Urinary bladder (tissue), 4 donors: ENCODE data around the gene PROX1. TPM values are rescaled to one million over a fixed set of nuclear protein-coding genes. Genes with fewer than 3 reads are reported as not detected.

Experiments used
- DNase-seq: peaks from one replicate; pipeline ENCODE4 v3.0.0-alpha.2; 2015; ENCODE audit errors: extremely low spot score
- H3K27ac ChIP-seq: one replicate; pipeline ENCODE4 v1.5.1; 2013; ENCODE audit warnings: low read depth, mild to moderate bottlenecking, moderate library complexity
- H3K36me3 ChIP-seq: one replicate; pipeline ENCODE4 v1.6.1; 2013; ENCODE audit warnings: mild to moderate bottlenecking, moderate library complexity; ENCODE audit not compliant: insufficient read depth
- H3K4me1 ChIP-seq: one replicate; pipeline ENCODE4 v1.6.1; 2013; ENCODE audit warnings: mild to moderate bottlenecking, moderate library complexity; ENCODE audit not compliant: insufficient read depth
- H3K4me3 ChIP-seq: one replicate; pipeline ENCODE4 v1.5.1; 2013; ENCODE audit warnings: low read depth, low read length
- WGBS: extraction: QIAGEN DNeasy Blood & Tissue Kit; methylation state at CpG from one replicate; pipeline ENCODE4 v1.1.7; 2013; 5-methylcytosine and 5-hydroxymethylcytosine counted together
- polyA plus RNA-seq: library from polyadenylated mRNA; stranded (reverse); fragments of 200-250 nt; gene quantifications from one replicate; pipeline ENCODE4 v1.2.3, GENCODE V29; 2013
- total RNA-seq: library from RNA; depleted of rRNA; stranded (reverse); fragments of >200 nt; gene quantifications from one replicate; pipeline ENCODE4 v1.2.3, GENCODE V29; 2014
- donor health status: healthy with polysubstance abuse.
- donor health status: healthy.

Gene PROX1
- total and polyA plus RNA-seq, 2 donors = 1.4 to 15.9 TPM

- Histone ChIP-seq H3K36me3 (no peaks in the 10 kb centered on the region), H3K27ac (no peak overlapping the region), H3K4me1 (no peaks in the 10 kb centered on the region), H3K4me3 (no peak overlapping the region)
- WGBS = 95% methylated on average over 1 of the region's 1 CpG
- DNase-seq = no peak
These were observed 22.4 kb downstream of the PROX1 start for GRCh38 chr1:214010197-214010573.

GRCh38 chr1:214010717-214011116, 22.9 kb downstream of the PROX1 start:
- DNase-seq = no peak
- Histone ChIP-seq H3K36me3 (no peaks in the 10 kb centered on the region), H3K4me1 (no peaks in the 10 kb centered on the region), H3K4me3 (no peak overlapping the region), H3K27ac (no peak overlapping the region)
- WGBS = 95% methylated on average over 2 of the region's 2 CpGs

- H3K27ac ChIP-seq = no peak overlapping the region
- no peaks in the 10 kb centered on the region for H3K36me3 ChIP-seq
- WGBS = 37% methylated on average over 2 of the region's 2 CpGs
- H3K4me1 ChIP-seq = peaks cover 1% of the 10 kb centered on the region
- DNase-seq = no peak
- H3K4me3 ChIP-seq = no peak overlapping the region
These were observed 24.6 kb downstream of the PROX1 start for GRCh38 chr1:214012418-214012817.

GRCh38 chr1:214013614-214014377, 26.0 kb downstream of the PROX1 start:
- H3K36me3 ChIP-seq = no peaks in the 10 kb centered on the region
- WGBS = 88% methylated on average over 15 of the region's 15 CpGs
- H3K4me1 ChIP-seq = peaks cover 1% of the 10 kb centered on the region
- no peak for DNase-seq
- no peak overlapping the region for H3K4me3 ChIP-seq
- H3K27ac ChIP-seq = no peak overlapping the region

- Histone ChIP-seq H3K4me3 (no peak overlapping the region), H3K36me3 (no peaks in the 10 kb centered on the region), H3K4me1 (peaks cover 1% of the 10 kb centered on the region), H3K27ac (no peak overlapping the region)
- no peak for DNase-seq
- WGBS = 69% methylated on average over 4 of the region's 4 CpGs
These were observed 27.0 kb downstream of the PROX1 start for GRCh38 chr1:214014730-214015129.

GRCh38 chr1:214017191-214017982, 29.6 kb downstream of the PROX1 start:
- Histone ChIP-seq H3K36me3 (no peaks in the 10 kb centered on the region), H3K4me3 (no peak overlapping the region), H3K4me1 (peaks cover 1% of the 10 kb centered on the region), H3K27ac (no peak overlapping the region)
- no peak for DNase-seq
- 90% methylated on average over 11 of the region's 11 CpGs for WGBS

- no peaks in the 10 kb centered on the region for H3K36me3 ChIP-seq
- DNase-seq = no peak
- 70% methylated on average over 8 of the region's 8 CpGs for WGBS
- no peak overlapping the region for H3K4me3 ChIP-seq
- peaks cover 1% of the 10 kb centered on the region for H3K4me1 ChIP-seq
- H3K27ac ChIP-seq = no peak overlapping the region
These were observed 30.9 kb downstream of the PROX1 start for GRCh38 chr1:214018386-214019268.

- DNase-seq = no peak
- no peak overlapping the region for H3K27ac ChIP-seq
- H3K36me3 ChIP-seq = no peaks in the 10 kb centered on the region
- peaks cover 1% of the 10 kb centered on the region for H3K4me1 ChIP-seq
- 91% methylated on average over 13 of the region's 13 CpGs for WGBS
- no peak overlapping the region for H3K4me3 ChIP-seq
These were observed 31.7 kb downstream of the PROX1 start for GRCh38 chr1:214019499-214019898.

- 77% methylated on average over 3 of the region's 3 CpGs for WGBS
- DNase-seq = no peak
- Histone ChIP-seq H3K4me3 (no peak overlapping the region), H3K27ac (no peak overlapping the region), H3K4me1 (peaks cover 1% of the 10 kb centered on the region), H3K36me3 (no peaks in the 10 kb centered on the region)
These were observed 33.5 kb downstream of the PROX1 start for GRCh38 chr1:214021321-214021720.

GRCh38 chr1:214022229-214022791, 34.5 kb downstream of the PROX1 start:
- no peak for DNase-seq
- no peaks in the 10 kb centered on the region for H3K36me3 ChIP-seq
- H3K4me3 ChIP-seq = no peak overlapping the region
- no peak overlapping the region for H3K27ac ChIP-seq
- WGBS = 84% methylated on average over 5 of the region's 5 CpGs
- H3K4me1 ChIP-seq = no peaks in the 10 kb centered on the region

GRCh38 chr1:214022810-214023425, 35.1 kb downstream of the PROX1 start:
- WGBS = 74% methylated on average over 2 of the region's 2 CpGs
- Histone ChIP-seq H3K4me3 (no peak overlapping the region), H3K27ac (no peak overlapping the region), H3K4me1 (no peaks in the 10 kb centered on the region), H3K36me3 (no peaks in the 10 kb centered on the region)
- no peak for DNase-seq

GRCh38 chr1:214026985-214027384, 39.2 kb downstream of the PROX1 start:
- Histone ChIP-seq H3K36me3 (no peaks in the 10 kb centered on the region), H3K27ac (no peak overlapping the region), H3K4me1 (no peaks in the 10 kb centered on the region), H3K4me3 (no peak overlapping the region)
- DNase-seq = no peak
- 74% methylated on average over 5 of the region's 5 CpGs for WGBS

- H3K27ac ChIP-seq = no peak overlapping the region
- DNase-seq = no peak
- H3K4me1 ChIP-seq = no peaks in the 10 kb centered on the region
- H3K4me3 ChIP-seq = no peak overlapping the region
- 66% methylated on average over 5 of the region's 5 CpGs for WGBS
- H3K36me3 ChIP-seq = no peaks in the 10 kb centered on the region
These were observed 39.7 kb downstream of the PROX1 start for GRCh38 chr1:214027498-214027897.
